Measurements from ENCODE around the gene XAGE3.
"Not testable (repeated sequence)": the region's sequence is repeated elsewhere in the genome, so short reads cannot be mapped to it uniquely, and the experiment has no call there.

XAGE3 gene

GRCh38 chrX:52843619-52844018, 24.3 kb downstream of the XAGE3 start:
- DNase-seq (ENCODE audit: low read depth in 2 of 2), result not testable (repeated sequence)

- DNase-seq (ENCODE audit: low read depth in 2 of 2), result no peak
Measured at GRCh38 chrX:52839137-52839536, 28.7 kb downstream of the XAGE3 start.

- DNase-seq (ENCODE audit: low read depth in 2 of 2), result no peak
Measured at GRCh38 chrX:52830551-52830950, 37.3 kb downstream of the XAGE3 start.

- no peak for DNase-seq (ENCODE audit: low read depth in 2 of 2)
Measured at GRCh38 chrX:52824608-52825007, 43.3 kb downstream of the XAGE3 start.

- DNase-seq (ENCODE audit: low read depth in 2 of 2), result no peak
Measured at GRCh38 chrX:52821079-52821760, 46.7 kb downstream of the XAGE3 start.

GRCh38 chrX:52819788-52820187, 48.1 kb downstream of the XAGE3 start:
- no peak for DNase-seq (ENCODE audit: low read depth in 2 of 2)

Data from stimulated activated CD4-positive, alpha-beta T cell treated with anti-CD3 and anti-CD28 coated beads, Interleukin-4, amount 100 ng/mL, for 48 hours (primary cell).